ENCODE results near the gene STK32A. TPM values are rescaled to one million over a fixed set of nuclear protein-coding genes. Genes with fewer than 3 reads are reported as not detected.

STK32A gene
- total and polyA plus RNA-seq, 4 donors = 12.1 to 36.3 (median 18.7) TPM

- H3K27ac ChIP-seq (ENCODE audit: low read depth, low read length) = no peak overlapping the region
- no peaks in the 10 kb centered on the region for H3K4me1 ChIP-seq (ENCODE audit: control insufficient read depth, insufficient read depth, low read length)
- no peaks in the 10 kb centered on the region for H3K36me3 ChIP-seq (ENCODE audit: control insufficient read depth, insufficient read depth, low read length)
- no peak overlapping the region for H3K4me3 ChIP-seq (ENCODE audit: low read depth, low read length)
- no peaks in the 10 kb centered on the region for H3K27me3 ChIP-seq (ENCODE audit: control insufficient read depth, insufficient read depth, low read length)
- WGBS (ENCODE audit: insufficient coverage) = no CpG with 5 or more reads among the region's 3 CpGs
- DNase-seq (ENCODE audit: low read depth in 4 of 6, low spot score in 6 of 6) = no peak
- H3K9me3 ChIP-seq (ENCODE audit: control insufficient read depth, insufficient read depth, low read length) = no peaks in the 10 kb centered on the region
These were observed 10.7 kb downstream of the STK32A start for GRCh38 chr5:147245381-147246165.

GRCh38 chr5:147248561-147248960 lies 13.7 kb downstream of the STK32A start:
- DNase-seq (ENCODE audit: low read depth in 4 of 6, low spot score in 6 of 6) = peak in 1 of 6 donors; percentile 65
- no peaks in the 10 kb centered on the region for H3K9me3 ChIP-seq (ENCODE audit: control insufficient read depth, insufficient read depth, low read length)
- H3K27me3 ChIP-seq (ENCODE audit: control insufficient read depth, insufficient read depth, low read length) = no peaks in the 10 kb centered on the region
- no peaks in the 10 kb centered on the region for H3K4me1 ChIP-seq (ENCODE audit: control insufficient read depth, insufficient read depth, low read length)
- no peak overlapping the region for H3K4me3 ChIP-seq (ENCODE audit: low read depth, low read length)
- WGBS (ENCODE audit: insufficient coverage) = no CpG with 5 or more reads among the region's 2 CpGs
- H3K36me3 ChIP-seq (ENCODE audit: control insufficient read depth, insufficient read depth, low read length) = no peaks in the 10 kb centered on the region
- H3K27ac ChIP-seq (ENCODE audit: low read depth, low read length) = no peak overlapping the region

- DNase-seq (ENCODE audit: low read depth in 4 of 6, low spot score in 6 of 6) = no peak
- Histone ChIP-seq H3K9me3 (ENCODE audit: control insufficient read depth, insufficient read depth, low read length) (peaks cover 2% of the 10 kb centered on the region), H3K4me1 (ENCODE audit: control insufficient read depth, insufficient read depth, low read length) (no peaks in the 10 kb centered on the region), H3K36me3 (ENCODE audit: control insufficient read depth, insufficient read depth, low read length) (no peaks in the 10 kb centered on the region), H3K27me3 (ENCODE audit: control insufficient read depth, insufficient read depth, low read length) (no peaks in the 10 kb centered on the region), H3K4me3 (ENCODE audit: low read depth, low read length) (no peak overlapping the region), H3K27ac (ENCODE audit: low read depth, low read length) (no peak overlapping the region)
- WGBS (ENCODE audit: insufficient coverage) = 92% methylated on average over 1 of the region's 1 CpG
These were observed 25.0 kb downstream of the STK32A start for GRCh38 chr5:147259837-147260236.

GRCh38 chr5:147267082-147267832 lies 32.4 kb downstream of the STK32A start:
- H3K36me3 ChIP-seq (ENCODE audit: control insufficient read depth, insufficient read depth, low read length) = no peaks in the 10 kb centered on the region
- H3K4me1 ChIP-seq (ENCODE audit: control insufficient read depth, insufficient read depth, low read length) = no peaks in the 10 kb centered on the region
- no peak overlapping the region for H3K27ac ChIP-seq (ENCODE audit: low read depth, low read length)
- no peak for DNase-seq (ENCODE audit: low read depth in 4 of 6, low spot score in 6 of 6)
- peaks cover 2% of the 10 kb centered on the region for H3K9me3 ChIP-seq (ENCODE audit: control insufficient read depth, insufficient read depth, low read length)
- no peaks in the 10 kb centered on the region for H3K27me3 ChIP-seq (ENCODE audit: control insufficient read depth, insufficient read depth, low read length)
- no peak overlapping the region for H3K4me3 ChIP-seq (ENCODE audit: low read depth, low read length)

- 83% methylated on average over 1 of the region's 1 CpG for WGBS (ENCODE audit: insufficient coverage)
- Histone ChIP-seq H3K4me3 (ENCODE audit: low read depth, low read length) (no peak overlapping the region), H3K4me1 (ENCODE audit: control insufficient read depth, insufficient read depth, low read length) (no peaks in the 10 kb centered on the region), H3K27me3 (ENCODE audit: control insufficient read depth, insufficient read depth, low read length) (no peaks in the 10 kb centered on the region), H3K27ac (ENCODE audit: low read depth, low read length) (no peak overlapping the region), H3K36me3 (ENCODE audit: control insufficient read depth, insufficient read depth, low read length) (peaks cover 4% of the 10 kb centered on the region), H3K9me3 (ENCODE audit: control insufficient read depth, insufficient read depth, low read length) (no peaks in the 10 kb centered on the region)
- DNase-seq (ENCODE audit: low read depth in 4 of 6, low spot score in 6 of 6) = no peak
These were observed 41.7 kb downstream of the STK32A start for GRCh38 chr5:147276497-147276896.

- Histone ChIP-seq H3K4me3 (ENCODE audit: low read depth, low read length) (no peak overlapping the region), H3K9me3 (ENCODE audit: control insufficient read depth, insufficient read depth, low read length) (no peaks in the 10 kb centered on the region), H3K4me1 (ENCODE audit: control insufficient read depth, insufficient read depth, low read length) (no peaks in the 10 kb centered on the region), H3K27me3 (ENCODE audit: control insufficient read depth, insufficient read depth, low read length) (no peaks in the 10 kb centered on the region), H3K36me3 (ENCODE audit: control insufficient read depth, insufficient read depth, low read length) (no peaks in the 10 kb centered on the region), H3K27ac (ENCODE audit: low read depth, low read length) (no peak overlapping the region)
- DNase-seq (ENCODE audit: low read depth in 4 of 6, low spot score in 6 of 6) = no peak
- WGBS (ENCODE audit: insufficient coverage) = 80% methylated on average over 1 of the region's 1 CpG
These were observed 51.5 kb downstream of the STK32A start for GRCh38 chr5:147286296-147286695.

GRCh38 chr5:147287110-147287509 lies 52.3 kb downstream of the STK32A start:
- Histone ChIP-seq H3K27ac (ENCODE audit: low read depth, low read length) (no peak overlapping the region), H3K4me1 (ENCODE audit: control insufficient read depth, insufficient read depth, low read length) (no peaks in the 10 kb centered on the region), H3K9me3 (ENCODE audit: control insufficient read depth, insufficient read depth, low read length) (peaks cover under 1% of the 10 kb centered on the region), H3K4me3 (ENCODE audit: low read depth, low read length) (no peak overlapping the region), H3K27me3 (ENCODE audit: control insufficient read depth, insufficient read depth, low read length) (no peaks in the 10 kb centered on the region), H3K36me3 (ENCODE audit: control insufficient read depth, insufficient read depth, low read length) (no peaks in the 10 kb centered on the region)
- peak in 1 of 6 donors; percentile 8 for DNase-seq (ENCODE audit: low read depth in 4 of 6, low spot score in 6 of 6)
- no CpG with 5 or more reads among the region's 2 CpGs for WGBS (ENCODE audit: insufficient coverage)

GRCh38 chr5:147290261-147290660 lies 55.4 kb downstream of the STK32A start:
- 82% methylated on average over 1 of the region's 2 CpGs for WGBS (ENCODE audit: insufficient coverage)
- no peak overlapping the region for H3K4me3 ChIP-seq (ENCODE audit: low read depth, low read length)
- no peaks in the 10 kb centered on the region for H3K27me3 ChIP-seq (ENCODE audit: control insufficient read depth, insufficient read depth, low read length)
- no peak overlapping the region for H3K27ac ChIP-seq (ENCODE audit: low read depth, low read length)
- peaks cover 1% of the 10 kb centered on the region for H3K9me3 ChIP-seq (ENCODE audit: control insufficient read depth, insufficient read depth, low read length)
- no peaks in the 10 kb centered on the region for H3K4me1 ChIP-seq (ENCODE audit: control insufficient read depth, insufficient read depth, low read length)
- H3K36me3 ChIP-seq (ENCODE audit: control insufficient read depth, insufficient read depth, low read length) = no peaks in the 10 kb centered on the region
- peak in 1 of 6 donors; percentile 8 for DNase-seq (ENCODE audit: low read depth in 4 of 6, low spot score in 6 of 6)

GRCh38 chr5:147303251-147303650 lies 68.4 kb downstream of the STK32A start:
- no peak for DNase-seq (ENCODE audit: low read depth in 4 of 6, low spot score in 6 of 6)
- no peaks in the 10 kb centered on the region for H3K9me3 ChIP-seq (ENCODE audit: control insufficient read depth, insufficient read depth, low read length)
- no peak overlapping the region for H3K4me3 ChIP-seq (ENCODE audit: low read depth, low read length)
- WGBS (ENCODE audit: insufficient coverage) = 100% methylated on average over 1 of the region's 6 CpGs
- H3K36me3 ChIP-seq (ENCODE audit: control insufficient read depth, insufficient read depth, low read length) = no peaks in the 10 kb centered on the region
- H3K4me1 ChIP-seq (ENCODE audit: control insufficient read depth, insufficient read depth, low read length) = no peaks in the 10 kb centered on the region
- H3K27me3 ChIP-seq (ENCODE audit: control insufficient read depth, insufficient read depth, low read length) = no peaks in the 10 kb centered on the region
- no peak overlapping the region for H3K27ac ChIP-seq (ENCODE audit: low read depth, low read length)

GRCh38 chr5:147303976-147304375 lies 69.2 kb downstream of the STK32A start:
- DNase-seq (ENCODE audit: low read depth in 4 of 6, low spot score in 6 of 6) = peak in 3 of 6 donors; percentile 20 to 49 (median 47)
- no peaks in the 10 kb centered on the region for H3K27me3 ChIP-seq (ENCODE audit: control insufficient read depth, insufficient read depth, low read length)
- H3K27ac ChIP-seq (ENCODE audit: low read depth, low read length) = no peak overlapping the region
- no peaks in the 10 kb centered on the region for H3K4me1 ChIP-seq (ENCODE audit: control insufficient read depth, insufficient read depth, low read length)
- no peak overlapping the region for H3K4me3 ChIP-seq (ENCODE audit: low read depth, low read length)
- no peaks in the 10 kb centered on the region for H3K9me3 ChIP-seq (ENCODE audit: control insufficient read depth, insufficient read depth, low read length)
- H3K36me3 ChIP-seq (ENCODE audit: control insufficient read depth, insufficient read depth, low read length) = no peaks in the 10 kb centered on the region
- 11% methylated on average over 1 of the region's 2 CpGs for WGBS (ENCODE audit: insufficient coverage)
